ENCODE results near the gene CDC27.
"Not testable (repeated sequence)": the region's sequence is repeated elsewhere in the genome, so short reads cannot be mapped to it uniquely, and the experiment has no call there.

Gene CDC27

GRCh38 chr17:47126835-47127234 is 62.3 kb downstream of the CDC27 start:
- DNase-seq: not testable (repeated sequence)

GRCh38 chr17:47123262-47123661 is 65.8 kb downstream of the CDC27 start:
- not testable (repeated sequence) for DNase-seq

GRCh38 chr17:47120521-47121095 is 68.5 kb downstream of the CDC27 start:
- no peak for DNase-seq

- no peak for DNase-seq
Measured at GRCh38 chr17:47119746-47120520, 69.2 kb downstream of the CDC27 start.

GRCh38 chr17:47117386-47117785 is 71.7 kb downstream of the CDC27 start:
- no peak for DNase-seq

- DNase-seq: no peak
Measured at GRCh38 chr17:47106130-47106529, 83.0 kb downstream of the CDC27 start.

GRCh38 chr17:47105246-47105645 is 83.8 kb downstream of the CDC27 start:
- not testable (repeated sequence) for DNase-seq

- no peak for DNase-seq
Measured at GRCh38 chr17:47102914-47103313, 86.2 kb downstream of the CDC27 start.

- DNase-seq: peak; percentile 72 to 90 (median 81)
Measured at GRCh38 chr17:47099987-47100711, 88.9 kb downstream of the CDC27 start.

- DNase-seq: no peak
Measured at GRCh38 chr17:47099451-47099986, 89.6 kb downstream of the CDC27 start.

GRCh38 chr17:47096343-47096742 is 92.8 kb downstream of the CDC27 start:
- no peak for DNase-seq

GRCh38 chr17:47095268-47095667 is 93.8 kb downstream of the CDC27 start:
- DNase-seq: no peak

GRCh38 chr17:47087093-47087492 is 102.0 kb downstream of the CDC27 start:
- DNase-seq: no peak

GRCh38 chr17:47085736-47086135 is 103.4 kb downstream of the CDC27 start:
- no peak for DNase-seq

- no peak for DNase-seq
Measured at GRCh38 chr17:47078801-47079200, 110.3 kb downstream of the CDC27 start.

GRCh38 chr17:47077576-47077975 is 111.5 kb downstream of the CDC27 start:
- no peak for DNase-seq

GRCh38 chr17:47076171-47076570 is 112.9 kb downstream of the CDC27 start:
- DNase-seq: no peak

GRCh38 chr17:47074361-47074760 is 114.7 kb downstream of the CDC27 start:
- not testable (repeated sequence) for DNase-seq

GRCh38 chr17:47073629-47074028 is 115.5 kb downstream of the CDC27 start:
- not testable (repeated sequence) for DNase-seq

- no peak for DNase-seq
Measured at GRCh38 chr17:47072886-47073285, 116.2 kb downstream of the CDC27 start.

- DNase-seq: peak in 1 of 5 donors; percentile 4
Measured at GRCh38 chr17:47071171-47071570, 117.9 kb downstream of the CDC27 start.

- DNase-seq: not testable (repeated sequence)
Measured at GRCh38 chr17:47070266-47070665, 118.8 kb downstream of the CDC27 start.

All from T-helper 1 cell (primary cell).